HUDEP-2 (cell line): ENCODE results near the gene UTS2R.
"Not testable (repeated sequence)": the region's sequence is repeated elsewhere in the genome, so short reads cannot be mapped to it uniquely, and the experiment has no call there.

Source experiments
- DNase-seq, 76 experiments: peaks; one replicate each; lab custom pipeline; 2025; ENCODE audit not compliant: unreplicated experiment in 76 of 76; lab: John Stamatoyannopoulos, UW

The UTS2R gene

DNA sequence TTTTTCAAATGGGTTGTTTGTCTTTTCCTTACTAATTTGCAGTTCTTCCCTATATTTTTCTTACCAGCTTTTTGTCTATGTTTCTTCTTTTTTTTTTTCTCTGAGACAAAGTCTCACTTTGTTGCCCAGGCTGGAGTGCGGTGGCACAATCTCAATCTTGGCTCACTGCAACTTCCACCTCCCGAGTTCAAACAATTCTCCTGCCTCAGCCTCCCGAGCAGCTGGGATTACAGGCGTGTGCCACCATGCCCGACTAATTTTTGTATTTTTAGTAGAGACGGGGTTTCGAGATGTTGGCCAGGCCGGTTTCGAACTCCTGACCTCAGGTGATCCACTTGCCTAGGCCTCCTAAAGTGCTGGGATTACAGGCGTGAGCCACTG is 1.5 kb downstream of the UTS2R start:
- DNase-seq = not testable (repeated sequence)

DNA sequence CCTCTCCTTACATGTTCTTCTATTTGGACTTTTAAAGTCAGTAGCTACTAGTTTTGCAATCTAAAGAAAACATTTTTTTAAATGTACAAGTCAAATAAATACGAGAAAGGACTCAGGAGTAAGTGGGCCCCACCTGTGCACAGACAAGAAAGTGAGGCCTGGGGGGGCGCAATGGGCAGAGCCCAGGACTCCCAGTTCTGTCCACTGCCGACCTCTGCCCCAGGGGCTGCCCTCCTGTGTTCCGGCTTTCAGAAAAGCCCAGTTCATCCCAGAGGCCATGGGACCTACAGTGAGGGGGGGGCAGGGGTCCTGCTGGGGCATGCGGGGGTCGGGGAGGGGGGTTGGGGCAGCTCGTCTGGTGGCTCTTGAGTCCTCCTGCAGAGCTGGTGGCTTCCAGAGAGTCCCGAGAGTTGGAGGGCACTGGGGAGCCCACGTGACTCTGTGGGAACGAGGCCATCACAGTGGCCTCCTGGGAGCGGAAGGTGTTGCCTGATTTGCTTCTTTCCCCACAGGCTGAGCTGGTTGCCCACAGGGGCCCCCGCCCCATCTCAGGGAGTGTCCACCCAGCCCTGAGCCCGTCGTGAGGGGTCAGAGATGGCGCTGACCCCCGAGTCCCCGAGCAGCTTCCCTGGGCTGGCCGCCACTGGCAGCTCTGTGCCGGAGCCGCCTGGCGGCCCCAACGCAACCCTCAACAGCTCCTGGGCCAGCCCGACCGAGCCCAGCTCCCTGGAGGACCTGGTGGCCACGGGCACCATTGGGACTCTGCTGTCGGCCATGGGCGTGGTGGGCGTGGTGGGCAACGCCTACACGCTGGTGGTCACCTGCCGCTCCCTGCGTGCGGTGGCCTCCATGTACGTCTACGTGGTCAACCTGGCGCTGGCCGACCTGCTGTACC is 2.4 kb downstream of the UTS2R start:
- DNase-seq = no peak

DNA sequence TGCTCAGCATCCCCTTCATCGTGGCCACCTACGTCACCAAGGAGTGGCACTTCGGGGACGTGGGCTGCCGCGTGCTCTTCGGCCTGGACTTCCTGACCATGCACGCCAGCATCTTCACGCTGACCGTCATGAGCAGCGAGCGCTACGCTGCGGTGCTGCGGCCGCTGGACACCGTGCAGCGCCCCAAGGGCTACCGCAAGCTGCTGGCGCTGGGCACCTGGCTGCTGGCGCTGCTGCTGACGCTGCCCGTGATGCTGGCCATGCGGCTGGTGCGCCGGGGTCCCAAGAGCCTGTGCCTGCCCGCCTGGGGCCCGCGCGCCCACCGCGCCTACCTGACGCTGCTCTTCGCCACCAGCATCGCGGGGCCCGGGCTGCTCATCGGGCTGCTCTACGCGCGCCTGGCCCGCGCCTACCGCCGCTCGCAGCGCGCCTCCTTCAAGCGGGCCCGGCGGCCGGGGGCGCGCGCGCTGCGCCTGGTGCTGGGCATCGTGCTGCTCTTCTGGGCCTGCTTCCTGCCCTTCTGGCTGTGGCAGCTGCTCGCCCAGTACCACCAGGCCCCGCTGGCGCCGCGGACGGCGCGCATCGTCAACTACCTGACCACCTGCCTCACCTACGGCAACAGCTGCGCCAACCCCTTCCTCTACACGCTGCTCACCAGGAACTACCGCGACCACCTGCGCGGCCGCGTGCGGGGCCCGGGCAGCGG is 3.2 kb downstream of the UTS2R start:
- no peak for DNase-seq

DNA sequence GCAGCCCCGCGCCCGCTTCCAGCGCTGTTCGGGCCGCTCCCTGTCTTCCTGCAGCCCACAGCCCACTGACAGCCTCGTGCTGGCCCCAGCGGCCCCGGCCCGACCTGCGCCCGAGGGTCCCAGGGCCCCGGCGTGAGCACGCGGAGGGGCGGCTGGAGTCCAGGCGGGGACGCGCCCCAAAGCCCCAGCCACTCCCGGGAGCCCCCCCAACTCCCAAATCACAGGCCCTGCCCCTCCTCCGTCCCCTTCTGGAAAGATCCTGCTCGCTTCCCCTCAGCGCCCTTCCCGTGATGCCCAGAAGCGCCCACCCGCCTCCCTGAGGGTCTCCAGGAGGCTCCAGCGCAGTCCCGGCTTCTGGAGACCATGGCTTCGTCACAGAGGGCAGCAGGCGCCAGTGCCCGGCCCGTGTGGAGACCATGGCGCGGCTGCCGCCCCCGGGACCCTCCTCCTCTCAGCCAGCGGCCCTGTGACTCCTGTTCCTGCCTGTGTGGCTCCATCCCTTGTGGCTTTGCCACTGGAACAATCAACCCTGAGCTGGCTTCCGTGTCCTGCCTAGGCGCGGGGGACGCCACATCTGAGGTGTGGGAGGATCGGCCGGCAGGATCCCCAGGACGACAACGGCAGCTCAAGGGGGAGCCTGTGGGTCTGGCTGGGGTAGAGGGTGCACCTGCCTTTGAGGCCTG is 3.9 kb downstream of the UTS2R start:
- DNase-seq = no peak

DNA sequence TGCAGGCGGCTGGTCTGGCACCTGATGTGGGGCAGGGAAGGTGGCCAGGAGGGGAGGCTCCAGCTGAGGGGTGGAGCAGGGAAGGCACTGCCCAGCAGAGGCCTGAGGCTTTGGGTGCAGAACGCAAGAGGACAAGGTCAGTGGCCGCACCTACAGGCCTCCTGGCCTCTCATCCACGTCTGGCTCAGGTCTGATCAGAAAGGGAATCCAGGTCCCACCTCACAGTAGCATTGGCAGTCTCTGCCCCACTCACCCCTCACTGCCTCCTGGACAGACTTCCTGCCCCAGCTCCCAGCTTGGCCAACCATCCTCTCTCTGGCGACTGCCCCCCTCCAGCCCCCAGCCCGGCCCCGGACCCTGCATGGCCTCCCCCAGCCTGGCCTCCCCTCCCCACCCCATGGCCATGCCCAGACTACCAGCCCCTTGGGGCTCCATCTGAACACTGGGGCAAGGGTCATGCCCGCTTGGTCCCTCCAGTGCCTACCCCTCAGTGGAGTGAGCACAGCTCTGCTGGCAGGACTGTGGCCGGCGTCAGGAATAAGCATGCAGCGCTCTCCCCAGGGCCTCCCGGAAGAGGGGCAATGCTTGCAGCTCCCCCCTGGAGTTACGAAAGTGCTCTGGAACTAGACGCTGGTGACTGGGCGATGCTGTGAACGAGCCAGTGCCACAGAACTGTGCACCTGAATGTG is 4.6 kb downstream of the UTS2R start:
- no peak for DNase-seq

DNA sequence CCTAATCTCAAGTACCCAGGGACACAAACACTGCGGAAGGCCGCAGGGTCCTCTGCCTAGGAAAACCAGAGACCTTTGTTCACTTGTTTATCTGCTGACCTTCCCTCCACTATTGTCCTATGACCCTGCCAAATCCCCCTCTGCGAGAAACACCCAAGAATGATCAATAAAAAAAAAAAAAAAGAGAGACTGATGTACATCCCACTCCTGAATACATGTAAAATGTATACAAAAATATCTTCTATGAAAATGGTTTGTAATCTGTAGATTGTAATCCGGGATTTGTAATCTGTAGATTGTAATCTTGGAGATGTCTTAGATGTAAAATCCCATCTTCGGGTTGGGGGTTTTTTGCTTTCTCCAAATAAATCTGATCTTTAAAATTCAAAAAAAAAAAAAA is 5.7 kb downstream of the UTS2R start:
- not testable (repeated sequence) for DNase-seq

DNA sequence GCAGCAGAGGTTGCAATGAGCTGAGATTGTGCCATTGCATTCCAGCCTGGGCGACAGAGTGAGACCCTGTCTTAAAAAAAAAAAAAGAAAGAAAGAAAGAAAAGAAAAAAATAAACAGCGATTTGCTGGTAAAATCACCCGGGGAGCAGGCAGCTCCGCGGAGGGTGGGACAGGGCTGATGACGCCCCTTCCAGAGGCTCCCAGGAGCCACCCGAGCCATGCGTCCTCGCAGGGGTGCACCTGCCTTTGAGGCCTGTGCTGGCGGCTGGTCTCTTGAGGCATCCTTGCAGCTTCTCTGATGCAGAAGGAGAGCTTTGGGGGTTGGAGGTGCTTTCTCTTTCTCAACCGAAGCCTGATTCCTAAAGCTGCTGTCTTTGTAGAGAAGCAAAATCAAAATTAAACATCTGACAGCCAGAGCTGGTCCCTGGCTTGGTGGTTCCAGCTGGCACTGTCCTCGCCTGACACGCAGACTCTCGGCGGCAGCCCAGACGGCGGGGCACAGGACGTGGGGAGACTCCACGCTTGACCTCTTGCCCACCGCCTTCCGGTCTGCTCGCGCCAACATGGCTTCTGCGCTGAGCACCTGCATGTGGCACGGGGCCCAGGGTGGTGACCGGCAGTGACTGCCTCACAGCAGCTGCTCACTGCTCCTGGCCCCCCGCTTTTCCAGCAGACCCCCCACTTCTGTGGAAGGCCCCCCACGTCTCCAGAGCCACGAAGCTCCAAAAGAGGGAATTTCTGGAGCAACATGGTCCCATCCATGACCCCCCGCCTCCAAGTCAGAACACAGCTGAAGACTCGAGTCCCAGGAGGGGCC is 6.6 kb downstream of the UTS2R start:
- DNase-seq = no peak

DNA sequence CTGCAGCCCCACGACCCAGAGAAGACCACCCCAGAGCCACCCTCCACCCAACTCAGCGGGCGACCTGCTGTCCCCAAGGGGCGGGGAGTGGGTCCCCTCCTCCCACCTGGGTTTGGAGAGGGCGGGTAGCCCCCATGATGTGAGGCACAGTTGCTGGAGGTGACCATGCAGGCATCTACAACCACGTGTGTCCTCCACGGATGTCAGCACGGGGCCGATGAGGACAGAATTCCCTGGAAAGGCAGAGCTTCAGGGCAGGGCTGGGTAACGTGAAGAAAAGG is 7.1 kb downstream of the UTS2R start:
- no peak for DNase-seq

DNA sequence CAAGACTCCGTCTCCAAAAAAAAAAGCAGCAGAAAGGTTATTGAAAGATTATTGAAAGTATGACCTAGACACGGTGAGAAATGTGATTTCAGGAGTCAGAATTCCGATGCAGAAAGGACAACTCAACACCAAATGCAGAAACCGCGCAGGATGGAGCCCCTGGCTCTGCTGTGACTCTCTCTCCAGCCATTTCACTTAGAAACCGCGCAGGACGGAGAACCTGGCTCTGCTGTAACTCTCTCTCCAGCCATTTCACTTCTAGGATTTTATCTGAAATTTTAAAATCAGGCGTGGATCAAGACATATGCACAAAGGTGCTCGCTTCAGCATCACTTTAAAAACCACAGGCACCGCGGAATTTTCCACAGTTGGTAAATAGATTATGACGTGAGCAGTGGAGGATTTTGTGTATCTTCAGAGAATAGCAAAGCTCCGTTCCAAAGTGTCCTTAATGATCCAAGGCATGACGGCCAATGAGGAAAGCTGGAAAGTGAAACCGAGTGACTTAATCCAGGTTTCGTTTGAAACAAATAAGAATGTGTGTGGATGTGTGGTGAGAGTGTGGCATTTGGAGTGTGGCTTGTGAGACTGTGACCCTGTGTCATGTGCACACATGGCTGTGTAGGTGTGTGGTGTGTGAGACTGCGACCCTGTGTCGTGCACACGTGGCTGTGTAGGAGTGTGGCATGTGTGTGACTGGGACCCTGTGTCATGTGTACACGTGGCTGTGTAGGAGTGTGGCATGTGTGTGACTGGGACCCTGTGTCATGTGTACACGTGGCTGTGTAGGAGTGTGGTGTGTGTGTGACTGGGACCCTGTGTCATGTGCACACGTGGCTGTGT is 9.5 kb downstream of the UTS2R start:
- no peak for DNase-seq

DNA sequence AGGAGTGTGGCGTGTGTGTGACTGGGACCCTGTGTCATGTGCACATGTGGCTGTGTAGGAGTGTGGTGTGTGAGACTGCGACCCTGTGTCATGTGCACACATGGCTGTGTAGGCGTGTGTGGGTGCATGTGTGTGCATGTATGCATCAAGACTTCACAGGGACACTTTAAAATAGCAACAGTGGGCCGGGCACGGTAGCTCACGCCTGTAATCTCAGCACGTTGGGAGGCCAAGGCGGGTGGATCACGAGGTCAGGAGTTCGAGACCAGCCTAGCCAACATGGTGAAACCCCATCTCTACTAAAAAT is 10.1 kb downstream of the UTS2R start:
- not testable (repeated sequence) for DNase-seq

DNA sequence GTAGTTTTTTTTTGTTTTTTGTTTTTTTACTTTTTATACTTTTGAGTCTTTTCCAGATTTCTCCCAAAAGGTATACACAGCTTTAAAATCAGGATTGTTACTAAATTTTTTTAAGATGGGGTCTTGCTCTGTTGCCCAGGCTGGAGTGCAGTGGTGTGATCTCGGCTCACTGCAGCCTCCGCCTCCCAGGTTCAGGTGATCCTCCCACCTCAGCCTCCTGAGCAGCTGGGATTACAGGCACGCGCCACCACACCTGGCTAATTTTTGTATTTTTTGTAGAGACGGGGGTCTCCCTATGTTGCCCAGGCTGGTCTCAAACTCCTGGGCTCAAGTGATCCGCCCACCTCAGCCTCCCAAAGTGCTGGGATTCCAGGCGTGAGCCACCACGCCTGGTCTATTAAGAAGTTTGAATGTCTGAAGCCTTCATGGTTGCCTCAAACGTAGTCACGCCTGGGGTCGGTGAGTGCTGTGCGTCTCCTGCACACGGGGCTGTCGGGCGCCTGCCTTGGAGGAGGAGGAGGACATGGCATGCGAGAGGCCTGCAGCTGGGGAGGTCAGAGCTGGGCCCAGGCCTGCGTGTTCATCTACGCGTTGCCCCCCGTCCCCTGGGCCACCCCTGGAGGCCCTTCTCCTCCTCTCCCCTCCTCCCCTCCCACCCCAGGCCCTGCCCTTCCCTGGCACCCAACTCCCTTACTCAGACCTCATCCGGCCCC is 10.8 kb downstream of the UTS2R start:
- DNase-seq = not testable (repeated sequence)

DNA sequence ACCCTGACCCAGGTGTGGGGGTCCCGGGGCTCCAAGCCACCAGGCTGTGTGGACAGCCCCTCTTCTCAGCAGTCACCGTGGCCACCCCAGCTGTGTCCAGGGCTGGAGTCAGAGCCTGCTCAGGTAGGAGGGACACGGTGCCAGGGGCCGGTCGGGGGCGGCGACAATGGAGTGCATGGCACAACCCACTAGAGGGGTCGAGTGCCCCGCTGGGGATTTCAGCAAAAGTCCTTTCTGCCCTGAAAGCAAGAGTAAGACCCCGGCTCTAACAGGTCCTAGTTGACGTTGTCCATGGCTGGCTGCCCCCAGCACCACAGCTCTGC is 11.3 kb downstream of the UTS2R start:
- DNase-seq = no peak

DNA sequence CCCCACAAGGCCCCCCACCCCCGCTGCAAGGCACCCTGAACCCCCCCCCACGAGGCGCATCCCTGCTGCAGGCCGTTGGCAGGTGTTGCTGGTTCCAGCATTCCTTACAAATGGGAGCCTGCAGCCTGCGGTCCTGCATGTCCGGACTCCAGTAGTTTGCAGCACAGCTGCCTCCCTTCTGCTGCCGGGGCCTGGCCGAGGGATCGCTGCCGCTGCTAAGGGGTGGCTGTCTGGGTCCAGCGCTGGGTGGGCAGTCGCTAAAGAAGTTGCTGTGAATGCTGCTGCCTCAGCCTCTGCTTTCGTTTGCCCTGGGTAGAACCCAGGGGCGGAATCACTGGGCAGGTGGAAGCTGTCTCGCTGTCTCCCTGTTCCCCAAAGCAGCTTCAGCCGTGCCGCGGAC is 11.8 kb downstream of the UTS2R start:
- no peak for DNase-seq

DNA sequence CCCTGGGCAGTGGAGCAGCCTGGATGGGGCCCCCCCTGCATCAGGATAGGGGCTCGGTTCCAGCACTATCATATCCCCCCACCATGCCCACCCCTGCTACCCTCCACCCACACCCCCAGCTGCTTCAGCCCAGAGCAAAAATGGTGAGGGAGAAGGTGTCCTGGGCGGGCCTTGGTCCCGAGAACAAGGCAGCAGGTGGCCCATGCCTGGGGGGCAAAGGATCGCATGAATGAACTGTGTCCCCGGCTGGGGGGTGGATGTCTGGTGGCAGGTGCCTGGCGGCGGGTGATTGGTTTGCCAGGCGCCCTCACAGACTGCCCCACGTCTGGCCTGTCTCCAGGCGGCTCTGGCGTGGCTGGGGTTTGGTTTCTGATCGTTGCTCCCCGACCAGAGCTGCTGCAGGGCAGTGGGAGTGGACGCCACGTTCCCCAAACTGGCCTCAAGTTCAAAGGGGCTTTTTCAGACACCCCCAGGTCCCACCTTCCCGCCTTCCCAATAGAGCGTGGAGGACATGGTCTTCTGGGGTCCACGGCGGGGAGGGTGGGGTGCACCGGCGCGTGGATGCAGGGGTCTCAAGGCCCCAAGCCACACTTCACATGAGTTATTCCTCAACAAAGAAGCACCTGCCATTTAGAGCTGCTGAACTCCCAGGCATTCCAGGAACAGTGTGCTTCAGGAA is 12.6 kb downstream of the UTS2R start:
- DNase-seq = no peak

DNA sequence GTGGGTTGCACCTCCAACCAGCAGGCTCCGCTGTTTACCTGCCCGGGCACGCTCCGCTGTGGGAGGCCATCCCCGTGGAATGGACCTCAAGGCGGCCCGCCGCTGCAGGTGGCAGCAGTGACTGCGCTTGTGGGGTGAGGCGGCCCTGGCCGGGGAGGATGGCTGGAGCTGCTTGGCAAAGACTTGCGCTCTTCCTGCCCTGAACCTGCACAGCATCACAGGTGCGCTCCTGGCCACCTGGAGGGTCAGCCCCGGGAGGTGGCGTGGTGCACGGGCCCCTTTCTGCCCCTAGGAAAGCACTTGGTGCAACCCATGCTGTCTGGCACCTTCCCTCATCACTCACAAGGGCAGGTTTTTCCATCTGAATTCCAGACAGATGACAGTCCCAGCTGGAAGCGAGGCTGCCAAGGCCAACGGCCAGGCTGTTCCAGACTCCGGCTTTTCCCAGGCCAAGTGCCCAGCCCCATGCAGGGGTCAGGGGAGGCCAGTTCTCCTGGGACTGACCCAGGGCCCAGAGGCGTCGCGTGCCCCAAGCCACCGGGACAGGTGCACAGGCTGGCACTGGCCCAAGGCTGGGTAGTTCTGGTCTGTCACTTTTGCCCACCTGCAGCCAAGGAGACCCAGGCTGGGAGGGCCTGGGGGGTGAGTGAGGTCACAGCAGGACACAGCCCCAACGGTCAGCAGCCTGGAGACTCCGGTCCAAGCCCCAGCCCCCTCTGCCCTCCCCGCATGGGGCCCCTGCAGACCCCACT is 13.3 kb downstream of the UTS2R start:
- DNase-seq = no peak

DNA sequence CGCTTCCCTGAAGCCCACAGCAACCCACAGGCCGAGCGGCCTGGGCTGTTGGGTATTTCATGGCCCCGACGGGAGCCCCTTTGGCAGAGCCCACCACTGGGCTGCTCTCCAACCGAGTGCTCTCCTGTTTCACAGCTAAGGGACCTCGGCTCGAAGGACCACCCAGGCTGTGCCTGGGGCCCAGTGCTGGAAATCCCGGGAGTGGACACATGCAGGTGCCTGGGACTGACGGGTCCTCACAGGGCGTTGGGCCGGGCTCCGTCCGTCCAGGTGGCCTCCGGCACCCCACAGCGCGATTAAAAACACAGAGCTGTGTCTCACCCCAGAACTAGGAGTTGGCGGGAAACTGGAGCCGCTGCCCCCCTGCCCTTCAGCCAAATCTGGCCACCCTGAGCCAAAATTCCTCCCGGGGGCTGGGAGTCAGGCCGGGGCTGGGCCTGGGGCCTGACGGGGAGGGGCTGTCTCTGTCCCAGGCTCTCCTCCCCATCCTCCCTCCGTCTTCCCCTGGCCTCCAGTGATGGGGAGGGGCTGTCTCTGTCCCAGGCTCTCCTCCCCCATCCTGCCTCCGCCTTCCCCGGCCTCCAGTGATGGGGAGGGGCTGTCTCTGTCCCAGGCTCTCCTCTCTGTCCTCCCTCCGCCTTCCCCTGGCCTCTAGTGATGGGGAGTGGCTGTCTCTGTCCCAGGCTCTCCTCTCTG is 14.1 kb downstream of the UTS2R start:
- no peak for DNase-seq

DNA sequence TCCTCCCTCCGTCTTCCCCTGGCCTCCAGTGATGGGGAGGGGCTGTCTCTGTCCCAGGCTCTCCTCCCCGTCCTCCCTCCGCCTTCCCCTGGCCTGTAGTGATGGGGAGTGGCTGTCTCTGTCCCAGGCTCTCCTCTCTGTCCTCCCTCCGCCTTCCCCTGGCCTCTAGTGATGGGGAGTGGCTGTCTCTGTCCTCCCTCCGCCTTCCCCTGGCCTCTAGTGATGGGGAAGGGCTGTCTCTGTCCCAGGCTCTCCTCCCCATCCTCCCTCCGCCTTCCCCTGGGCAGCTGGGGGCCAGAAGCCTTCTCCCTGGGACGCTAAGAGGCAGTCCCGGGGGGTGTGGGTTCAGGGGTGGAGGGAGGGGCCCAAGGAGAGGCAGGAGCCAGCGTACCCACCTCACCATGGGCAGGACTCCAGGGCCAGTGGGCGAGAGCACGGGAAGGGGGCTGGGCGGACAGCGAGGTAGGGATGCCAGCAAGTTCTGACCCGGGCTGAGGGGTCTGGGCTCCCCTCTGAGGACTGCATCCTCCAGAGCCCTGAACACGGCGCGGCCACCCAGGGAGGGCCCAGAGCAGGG is 14.8 kb downstream of the UTS2R start:
- no peak for DNase-seq
